Stimulated activated CD8-positive, alpha-beta memory T cell treated with anti-CD3 and anti-CD28 coated beads, Interleukin-4, amount 100 ng/mL, for 48 hours (primary cell): ENCODE data around the gene TSPAN15.

ENCODE experiments used
- DNase-seq: peaks from one replicate; pipeline ENCODE4 v3.0.0-alpha.2; 2020

TSPAN15 gene

GRCh38 chr10:69418052-69418752 is 33.1 kb upstream of the TSPAN15 start:
- DNase-seq: no peak

- DNase-seq: no peak
These were observed 32.0 kb upstream of the TSPAN15 start for GRCh38 chr10:69419096-69419743.

GRCh38 chr10:69419744-69420126 is 31.5 kb upstream of the TSPAN15 start:
- no peak for DNase-seq

- no peak for DNase-seq
These were observed 29.5 kb upstream of the TSPAN15 start for GRCh38 chr10:69421611-69422308.

GRCh38 chr10:69422676-69423075 is 28.6 kb upstream of the TSPAN15 start:
- DNase-seq: no peak

- no peak for DNase-seq
These were observed 26.2 kb upstream of the TSPAN15 start for GRCh38 chr10:69425041-69425440.

- DNase-seq: no peak
These were observed 25.6 kb upstream of the TSPAN15 start for GRCh38 chr10:69425511-69426298.

GRCh38 chr10:69426376-69426727 is 24.9 kb upstream of the TSPAN15 start:
- no peak for DNase-seq

- DNase-seq: no peak
These were observed 23.1 kb upstream of the TSPAN15 start for GRCh38 chr10:69428165-69428564.

- DNase-seq: no peak
These were observed 17.1 kb upstream of the TSPAN15 start for GRCh38 chr10:69434169-69434568.

GRCh38 chr10:69434926-69435325 is 16.3 kb upstream of the TSPAN15 start:
- no peak for DNase-seq

- DNase-seq: no peak
These were observed 15.2 kb upstream of the TSPAN15 start for GRCh38 chr10:69435966-69436520.

- DNase-seq: no peak
These were observed 13.7 kb upstream of the TSPAN15 start for GRCh38 chr10:69437321-69438259.

GRCh38 chr10:69438536-69439349 is 12.5 kb upstream of the TSPAN15 start:
- no peak for DNase-seq

GRCh38 chr10:69439350-69439739 is 11.9 kb upstream of the TSPAN15 start:
- DNase-seq: no peak

- DNase-seq: no peak
These were observed 11.3 kb upstream of the TSPAN15 start for GRCh38 chr10:69439813-69440506.

GRCh38 chr10:69443354-69443753 is 7.9 kb upstream of the TSPAN15 start:
- no peak for DNase-seq

- no peak for DNase-seq
These were observed 6.2 kb upstream of the TSPAN15 start for GRCh38 chr10:69445041-69445440.

GRCh38 chr10:69446229-69446628 is 5.0 kb upstream of the TSPAN15 start:
- DNase-seq: no peak

GRCh38 chr10:69446650-69447151 is 4.6 kb upstream of the TSPAN15 start:
- no peak for DNase-seq
